GM20000 (cell line): Measurements from ENCODE around the gene RAB31.
"Not testable (repeated sequence)": the region's sequence is repeated elsewhere in the genome, so short reads cannot be mapped to it uniquely, and the experiment has no call there.

Experiments
- DNase-seq: peaks from one replicate; pipeline ENCODE4 v3.0.0; 2012; ENCODE audit warnings: low spot score
- TF ChIP-seq, protein P1 (sequence below): IDR thresholded peaks from 2 replicates; pipeline ENCODE4 v1.5.1; 2012; ENCODE audit warnings: mild to moderate bottlenecking, control low read depth; ENCODE audit errors: extremely low read depth, missing control alignments

The RAB31 gene

GRCh38 chr18:9886005-9886348, 177.9 kb downstream of the RAB31 start:
- TF ChIP-seq, protein P1, sequence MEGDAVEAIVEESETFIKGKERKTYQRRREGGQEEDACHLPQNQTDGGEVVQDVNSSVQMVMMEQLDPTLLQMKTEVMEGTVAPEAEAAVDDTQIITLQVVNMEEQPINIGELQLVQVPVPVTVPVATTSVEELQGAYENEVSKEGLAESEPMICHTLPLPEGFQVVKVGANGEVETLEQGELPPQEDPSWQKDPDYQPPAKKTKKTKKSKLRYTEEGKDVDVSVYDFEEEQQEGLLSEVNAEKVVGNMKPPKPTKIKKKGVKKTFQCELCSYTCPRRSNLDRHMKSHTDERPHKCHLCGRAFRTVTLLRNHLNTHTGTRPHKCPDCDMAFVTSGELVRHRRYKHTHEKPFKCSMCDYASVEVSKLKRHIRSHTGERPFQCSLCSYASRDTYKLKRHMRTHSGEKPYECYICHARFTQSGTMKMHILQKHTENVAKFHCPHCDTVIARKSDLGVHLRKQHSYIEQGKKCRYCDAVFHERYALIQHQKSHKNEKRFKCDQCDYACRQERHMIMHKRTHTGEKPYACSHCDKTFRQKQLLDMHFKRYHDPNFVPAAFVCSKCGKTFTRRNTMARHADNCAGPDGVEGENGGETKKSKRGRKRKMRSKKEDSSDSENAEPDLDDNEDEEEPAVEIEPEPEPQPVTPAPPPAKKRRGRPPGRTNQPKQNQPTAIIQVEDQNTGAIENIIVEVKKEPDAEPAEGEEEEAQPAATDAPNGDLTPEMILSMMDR = no peak
- DNase-seq = no peak

GRCh38 chr18:9887992-9888391, 179.9 kb downstream of the RAB31 start:
- no peak for DNase-seq
- TF ChIP-seq, protein P1 = no peak

GRCh38 chr18:9890196-9890595, 182.1 kb downstream of the RAB31 start:
- no peak for DNase-seq
- TF ChIP-seq, protein P1 = no peak

DNA sequence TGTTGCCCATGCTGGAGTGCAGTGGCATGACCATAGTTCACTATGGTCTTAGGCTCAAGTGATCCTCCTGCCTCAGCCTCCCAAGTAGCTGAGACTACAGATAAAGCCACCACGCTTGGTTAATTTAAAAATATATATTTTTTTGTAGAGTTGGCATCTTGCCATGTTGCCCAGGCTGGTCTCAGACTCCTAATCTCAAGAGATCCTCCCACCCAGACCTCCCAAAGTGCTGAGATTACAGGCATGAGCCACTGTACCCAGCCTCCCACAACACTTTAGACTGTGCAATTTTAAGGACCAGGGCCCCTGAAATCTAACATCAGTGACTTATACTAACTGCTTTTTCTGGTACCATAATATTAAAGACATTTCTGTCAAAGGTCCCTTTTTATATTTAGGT, 182.9 kb downstream of the RAB31 start:
- TF ChIP-seq, protein P1 = no peak
- DNase-seq = no peak

GRCh38 chr18:9891515-9891914, 183.4 kb downstream of the RAB31 start:
- not testable (repeated sequence) for DNase-seq

GRCh38 chr18:9894454-9895068, 186.5 kb downstream of the RAB31 start:
- DNase-seq = no peak
- TF ChIP-seq, protein P1 = no peak

DNA sequence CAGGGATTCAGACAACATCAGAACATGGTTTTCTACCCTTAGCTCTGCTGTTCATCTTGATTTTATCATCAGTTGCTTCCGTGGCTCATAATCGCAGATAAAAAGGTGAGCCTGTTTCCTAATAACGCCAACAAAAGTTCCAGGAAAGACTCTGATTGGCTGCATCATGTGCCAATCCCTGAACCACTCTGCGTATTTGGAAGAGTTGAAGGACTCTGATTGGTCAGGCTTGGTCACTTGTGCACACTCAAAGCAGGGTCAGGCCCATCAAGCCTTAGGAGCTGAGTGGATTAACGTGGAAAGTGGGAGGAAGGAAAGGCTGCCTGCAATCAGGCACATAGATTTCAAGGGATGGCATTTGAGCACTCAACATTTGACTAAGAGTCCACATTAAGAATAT, 189.0 kb downstream of the RAB31 start:
- DNase-seq = no peak
- TF ChIP-seq, protein P1 = no peak

- DNase-seq = not testable (repeated sequence)
These were observed 189.7 kb downstream of the RAB31 start for GRCh38 chr18:9897787-9898291.
